SK-N-SH (cell line): Measurements from ENCODE around the gene LRFN4.

Experiments
- CHD2 ChIP-seq: fragments of 150-350 bp; IDR thresholded peaks from 2 replicates; pipeline ENCODE4 v1.6.1; 2018; ENCODE audit warnings: low read length; ENCODE audit not compliant: partially characterized antibody
- EP300 ChIP-seq, 2 experiments: IDR thresholded peaks; 2 replicates each; pipeline versions ENCODE4 v1.4.0 to v1.6.1; 2012; ENCODE audit warnings: borderline replicate concordance in 1 of 2, low read depth in 1 of 2, low read length in 1 of 2
- EZH2phosphoT487 ChIP-seq: fragments of 200-600 bp; sonication (generic); IDR thresholded peaks from 2 replicates; pipeline ENCODE4 v1.6.1; 2017; ENCODE audit warnings: low read depth, mixed run types, mild to moderate bottlenecking, antibody characterized with exemption, moderate library complexity, borderline replicate concordance
- IRF3 ChIP-seq: fragments of 150-350 bp; IDR thresholded peaks from 2 replicates; pipeline ENCODE4 v1.6.1; 2016; ENCODE audit warnings: mild to moderate bottlenecking, low read depth, low read length
- MAX ChIP-seq: IDR thresholded peaks from 2 replicates; pipeline ENCODE4 v1.4.0; 2012; ENCODE audit warnings: low read depth
- MXI1 ChIP-seq: IDR thresholded peaks from 2 replicates; pipeline ENCODE4 v1.6.1; 2012; ENCODE audit warnings: mild to moderate bottlenecking, low read depth, low read length, improper control_type of control experiment
- POLR2AphosphoS5 ChIP-seq: IDR thresholded peaks from 2 replicates; pipeline ENCODE4 v1.6.1; 2012; ENCODE audit warnings: low read depth, low read length
- RAD21 ChIP-seq: IDR thresholded peaks from 2 replicates; pipeline ENCODE4 v1.6.1; 2012; ENCODE audit warnings: mild to moderate bottlenecking, low read length
- RFX5 ChIP-seq: IDR thresholded peaks from 2 replicates; pipeline ENCODE4 v1.6.1; 2012; ENCODE audit warnings: mild to moderate bottlenecking, improper control_type of control experiment, low read length
- SIN3A ChIP-seq: IDR thresholded peaks from 2 replicates; pipeline ENCODE4 v1.6.1; 2012; ENCODE audit warnings: low read depth, mild to moderate bottlenecking, low read length, moderate library complexity, borderline replicate concordance
- TAF1 ChIP-seq: IDR thresholded peaks from 2 replicates; pipeline ENCODE4 v1.6.1; 2012; ENCODE audit warnings: low read depth, mild to moderate bottlenecking, low read length, moderate library complexity, borderline replicate concordance
- YY1 ChIP-seq: IDR thresholded peaks from 2 replicates; pipeline ENCODE4 v1.4.0; 2012; ENCODE audit warnings: low read depth, mild to moderate bottlenecking
- TF ChIP-seq, protein P1 (sequence below): fragments of 200-600 bp; sonication (generic); IDR thresholded peaks from 2 replicates; pipeline ENCODE4 v1.6.1; 2017; ENCODE audit warnings: antibody characterized with exemption, mild to moderate bottlenecking, moderate library complexity

DNA sequence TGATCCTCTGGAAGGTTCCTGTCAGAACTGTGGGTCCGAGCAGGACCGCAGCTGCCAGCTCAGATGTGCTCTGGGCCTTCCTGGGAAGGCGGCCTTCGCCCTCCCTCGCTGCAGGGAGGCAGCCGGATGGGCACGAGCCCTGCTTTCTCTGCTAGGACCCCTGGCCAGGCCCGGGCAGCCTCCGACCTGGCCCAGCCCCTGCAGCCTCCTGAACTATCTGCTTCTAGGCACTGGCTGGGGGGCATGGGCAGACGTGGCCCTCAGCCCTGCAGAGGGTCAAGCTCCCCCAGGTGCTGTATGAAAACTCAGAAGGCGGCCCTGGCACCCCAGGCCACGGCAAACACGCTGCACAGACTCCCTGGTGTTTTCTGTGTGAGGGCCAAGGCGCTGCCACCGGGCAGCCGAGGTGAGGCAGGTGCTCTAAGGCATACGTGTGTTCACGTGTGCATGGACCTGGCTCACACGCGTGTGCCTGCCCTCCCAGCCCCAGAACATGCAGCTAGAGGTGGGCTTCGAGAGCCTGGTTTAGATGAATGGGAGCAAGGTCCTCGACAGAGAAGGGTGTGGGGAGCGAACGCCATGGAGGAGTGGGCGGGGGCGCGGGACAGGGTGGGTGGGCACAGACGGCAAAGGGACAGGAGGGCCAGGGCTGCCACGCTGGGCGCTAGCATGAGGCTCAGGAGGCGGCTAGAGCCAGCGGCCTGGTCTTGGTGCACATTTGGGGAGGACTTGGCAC is 4.3 kb downstream of the LRFN4 start:
- no peak for TF ChIP-seq EP300 (IDR thresholded peaks at IDR 0.05; ENCODE audit: borderline replicate concordance in 1 of 2, low read depth in 1 of 2, low read length in 1 of 2)
- no peak for TF ChIP-seq TAF1
- no peak for TF ChIP-seq SIN3A
- TF ChIP-seq, protein P1, sequence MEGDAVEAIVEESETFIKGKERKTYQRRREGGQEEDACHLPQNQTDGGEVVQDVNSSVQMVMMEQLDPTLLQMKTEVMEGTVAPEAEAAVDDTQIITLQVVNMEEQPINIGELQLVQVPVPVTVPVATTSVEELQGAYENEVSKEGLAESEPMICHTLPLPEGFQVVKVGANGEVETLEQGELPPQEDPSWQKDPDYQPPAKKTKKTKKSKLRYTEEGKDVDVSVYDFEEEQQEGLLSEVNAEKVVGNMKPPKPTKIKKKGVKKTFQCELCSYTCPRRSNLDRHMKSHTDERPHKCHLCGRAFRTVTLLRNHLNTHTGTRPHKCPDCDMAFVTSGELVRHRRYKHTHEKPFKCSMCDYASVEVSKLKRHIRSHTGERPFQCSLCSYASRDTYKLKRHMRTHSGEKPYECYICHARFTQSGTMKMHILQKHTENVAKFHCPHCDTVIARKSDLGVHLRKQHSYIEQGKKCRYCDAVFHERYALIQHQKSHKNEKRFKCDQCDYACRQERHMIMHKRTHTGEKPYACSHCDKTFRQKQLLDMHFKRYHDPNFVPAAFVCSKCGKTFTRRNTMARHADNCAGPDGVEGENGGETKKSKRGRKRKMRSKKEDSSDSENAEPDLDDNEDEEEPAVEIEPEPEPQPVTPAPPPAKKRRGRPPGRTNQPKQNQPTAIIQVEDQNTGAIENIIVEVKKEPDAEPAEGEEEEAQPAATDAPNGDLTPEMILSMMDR: no peak
- no peak for TF ChIP-seq CHD2
- TF ChIP-seq POLR2AphosphoS5: no peak
- no peak for TF ChIP-seq YY1
- no peak for TF ChIP-seq IRF3
- TF ChIP-seq RFX5: no peak
- TF ChIP-seq MXI1: no peak
- TF ChIP-seq EZH2phosphoT487: no peak
- TF ChIP-seq RAD21: no peak
- TF ChIP-seq MAX: no peak
